Endodermal cell (in vitro differentiated cells): Measurements from ENCODE around the gene BYSL. TPM values are rescaled to one million over a fixed set of nuclear protein-coding genes. Genes with fewer than 3 reads are reported as not detected.

Experiments used
- DNase-seq: peaks from one replicate; pipeline ENCODE4 v3.0.0-alpha.2; 2017
- H3K27ac ChIP-seq: 2 replicates; pipeline ENCODE4 v1.5.1; 2013; ENCODE audit warnings: mild to moderate bottlenecking, low read depth, low read length, moderate library complexity
- H3K27me3 ChIP-seq: 2 replicates; pipeline ENCODE4 v1.6.1; 2013; ENCODE audit warnings: mild to moderate bottlenecking, low read length, moderate library complexity; ENCODE audit not compliant: insufficient read depth, control insufficient read depth, poor library complexity, severe bottlenecking
- H3K36me3 ChIP-seq: 2 replicates; pipeline ENCODE4 v1.7.0; 2013; ENCODE audit warnings: mild to moderate bottlenecking, low read length, moderate library complexity; ENCODE audit not compliant: control insufficient read depth, insufficient read depth
- H3K4me1 ChIP-seq: one replicate; pipeline ENCODE4 v1.7.0; 2013; ENCODE audit warnings: low read length; ENCODE audit not compliant: control insufficient read depth, insufficient read depth
- H3K4me3 ChIP-seq: 2 replicates; pipeline ENCODE4 v1.5.1; 2013; ENCODE audit warnings: mild to moderate bottlenecking, low read length, moderate library complexity
- H3K9ac ChIP-seq: 2 replicates; pipeline ENCODE4 v1.6.1; 2013; ENCODE audit warnings: mild to moderate bottlenecking, low read length, moderate library complexity; ENCODE audit not compliant: poor library complexity, severe bottlenecking; ENCODE audit errors: extremely low read depth
- H3K9me3 ChIP-seq: 2 replicates; pipeline ENCODE4 v1.6.1; 2013; ENCODE audit warnings: mild to moderate bottlenecking, low read length, moderate library complexity; ENCODE audit not compliant: control insufficient read depth
- H3K27ac Mint-ChIP-seq: 2 replicates; pipeline ENCODE4 v1.8.0; 2020; ENCODE audit warnings: mixed read lengths
- H3K27me3 Mint-ChIP-seq: 2 replicates; pipeline ENCODE4 v1.8.0; 2021; ENCODE audit warnings: mild to moderate bottlenecking, mixed read lengths; ENCODE audit not compliant: insufficient read depth
- H3K36me3 Mint-ChIP-seq: 2 replicates; pipeline ENCODE4 v1.8.0; 2020; ENCODE audit warnings: low read depth, mixed read lengths
- H3K4me1 Mint-ChIP-seq: 2 replicates; pipeline ENCODE4 v1.8.0; 2020; ENCODE audit warnings: mixed read lengths
- H3K4me3 Mint-ChIP-seq: 2 replicates; pipeline ENCODE4 v1.8.0; 2020; ENCODE audit warnings: mild to moderate bottlenecking, moderate library complexity, mixed read lengths
- H3K9me3 Mint-ChIP-seq: 2 replicates; pipeline ENCODE4 v1.8.0; 2020; ENCODE audit warnings: mild to moderate bottlenecking, mixed read lengths
- CTCF ChIP-seq: fragments of 200-600 bp; sonication (generic); conservative IDR thresholded peaks from 2 replicates; pipeline ENCODE4 v1.5.0; 2021; ENCODE audit warnings: antibody characterized with exemption, mild to moderate bottlenecking
- WGBS, 2 experiments: methylation state at CpG; one replicate each; pipeline versions ENCODE4 v1.1.5 to v1.1.7; 2013; ENCODE audit warnings: missing lambda C conversion rate in 2 of 2, mixed read lengths in 1 of 2; ENCODE audit not compliant: insufficient coverage in 1 of 2, insufficient read length in 1 of 2; 5-methylcytosine and 5-hydroxymethylcytosine counted together
- total RNA-seq, 2 donors: library from RNA; stranded (reverse); fragmentation: NEBNext Ultra II Directional in 1 of 2; extraction: Animal tissue kit (Norgen Biotek cat#: 25700) in 1 of 2; gene quantifications; 2 replicates in 1 of 2; 3 replicates in 1 of 2; pipeline ENCODE4 v1.2.1, GENCODE V29; 2021

The BYSL gene
- total RNA-seq, 2 donors from 2014 or later = 29.4 to 36.3 TPM

GRCh38 chr6:41894366-41895299, 26.7 kb upstream of the BYSL start:
- no peaks in the 10 kb centered on the region for H3K9me3 Mint-ChIP-seq
- TF ChIP-seq CTCF = no peak
- no peaks in the 10 kb centered on the region for H3K36me3 Mint-ChIP-seq
- peak overlapping the region; percentile 77 for H3K9ac ChIP-seq
- no peaks in the 10 kb centered on the region for H3K36me3 ChIP-seq
- no peaks in the 10 kb centered on the region for H3K27me3 ChIP-seq
- H3K27ac ChIP-seq = peak overlapping the region; percentile 98
- no peaks in the 10 kb centered on the region for H3K9me3 ChIP-seq
- H3K27me3 Mint-ChIP-seq = no peaks in the 10 kb centered on the region
- H3K4me1 Mint-ChIP-seq = peaks cover 9% of the 10 kb centered on the region
- peak; percentile 75 for DNase-seq
- no peak overlapping the region for H3K4me3 Mint-ChIP-seq
- no peaks in the 10 kb centered on the region for H3K4me1 ChIP-seq
- H3K4me3 ChIP-seq = peak overlapping the region; percentile 87
- peak overlapping the region; percentile 94 for H3K27ac Mint-ChIP-seq
- 0 to 5% methylated on average over 8 to 48 of the region's 56 CpGs for WGBS, 2 experiments

GRCh38 chr6:41895300-41896233, 25.7 kb upstream of the BYSL start, which contains the start of gene USP49:
Gene USP49, minus strand, starts transcription at chr6:41895375. Its CDS starts 88,392 bp downstream, at chr6:41806983.
- no peaks in the 10 kb centered on the region for H3K27me3 Mint-ChIP-seq
- peaks cover 6% of the 10 kb centered on the region for H3K36me3 ChIP-seq
- peak within 1 kb of the TSS; percentile 87 for H3K4me3 ChIP-seq
- H3K9me3 Mint-ChIP-seq = no peaks in the 10 kb centered on the region
- no peaks in the 10 kb centered on the region for H3K4me1 ChIP-seq
- DNase-seq = peak; percentile 98
- no peak for TF ChIP-seq CTCF
- H3K27ac ChIP-seq = peak within 1 kb of the TSS; percentile 98
- peak within 1 kb of the TSS; percentile 77 for H3K9ac ChIP-seq
- H3K27ac Mint-ChIP-seq = peak within 1 kb of the TSS; percentile 94
- H3K9me3 ChIP-seq = no peaks in the 10 kb centered on the region
- no peaks in the 10 kb centered on the region for H3K27me3 ChIP-seq
- WGBS, 2 experiments = 0% methylated on average over 8 to 54 of the region's 55 CpGs
- H3K4me1 Mint-ChIP-seq = peaks cover 9% of the 10 kb centered on the region
- no peak within 1 kb of the TSS for H3K4me3 Mint-ChIP-seq
- peaks cover 3% of the 10 kb centered on the region for H3K36me3 Mint-ChIP-seq

DNA sequence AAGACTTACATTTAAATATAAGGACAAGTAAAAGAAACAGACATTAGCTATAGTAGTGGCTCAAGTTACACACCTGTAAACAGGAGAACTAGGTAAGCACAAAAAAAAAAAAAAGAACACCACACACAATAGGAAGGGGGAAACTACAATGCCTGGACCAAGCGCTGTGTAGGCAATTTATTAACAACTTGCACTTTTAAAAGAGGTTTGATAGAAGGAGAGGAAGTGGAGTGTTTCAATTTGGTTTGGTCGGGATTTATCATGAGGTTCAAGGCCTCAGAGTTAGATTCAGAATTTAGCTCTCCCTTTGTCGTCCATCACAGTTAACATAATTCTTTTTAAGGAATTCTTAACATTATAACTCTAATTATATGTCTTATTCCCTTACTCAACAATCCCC, 25.0 kb upstream of the BYSL start:
- Mint-ChIP-seq H3K27ac (peak overlapping the region; percentile 94), H3K36me3 (peaks cover 10% of the 10 kb centered on the region), H3K4me1 (peaks cover 9% of the 10 kb centered on the region), H3K9me3 (no peaks in the 10 kb centered on the region), H3K27me3 (no peaks in the 10 kb centered on the region), H3K4me3 (no peak overlapping the region)
- peak overlapping the region; percentile 87 for H3K4me3 ChIP-seq
- H3K4me1 ChIP-seq = no peaks in the 10 kb centered on the region
- no peak for DNase-seq
- no peaks in the 10 kb centered on the region for H3K27me3 ChIP-seq
- H3K27ac ChIP-seq = no peak overlapping the region
- peaks cover 10% of the 10 kb centered on the region for H3K36me3 ChIP-seq
- no peaks in the 10 kb centered on the region for H3K9me3 ChIP-seq
- WGBS, 2 experiments = 68 to 80% methylated on average over 1 to 3 of the region's 3 CpGs
- H3K9ac ChIP-seq = peak overlapping the region; percentile 60
- no peak for TF ChIP-seq CTCF
